GM19452 (cell line): ENCODE results near the gene CDK13.
"Not testable (repeated sequence)": the region's sequence is repeated elsewhere in the genome, so short reads cannot be mapped to it uniquely, and the experiment has no call there.

Source experiments
- ATAC-seq: cut with Tn5 transposase; IDR thresholded peaks from one replicate; pipeline ENCODE4 v1.9.1; 2021; ENCODE audit not compliant: unreplicated experiment

The CDK13 gene

GRCh38 chr7:40095695-40096327, 145.8 kb downstream of the CDK13 start:
- no peak for ATAC-seq

DNA sequence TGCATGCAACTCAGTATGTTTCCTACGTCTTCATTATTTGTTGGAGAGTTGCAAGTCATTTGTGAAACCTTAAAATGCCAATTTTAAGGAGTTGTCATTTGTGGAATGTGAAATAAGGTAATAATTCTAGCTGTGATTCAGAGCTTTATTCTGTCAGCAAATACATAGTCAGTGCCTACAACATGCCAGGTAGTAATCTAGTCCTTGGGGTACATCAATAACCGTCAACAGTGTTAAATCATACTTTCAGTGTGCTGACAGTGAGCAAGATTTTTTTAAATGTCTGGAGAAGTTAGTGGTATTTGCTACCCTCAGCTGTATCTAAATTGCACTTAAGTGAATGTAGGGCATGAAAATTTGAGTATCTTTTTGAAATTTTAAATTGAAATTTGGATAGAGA, 147.7 kb downstream of the CDK13 start:
- ATAC-seq, result no peak

DNA sequence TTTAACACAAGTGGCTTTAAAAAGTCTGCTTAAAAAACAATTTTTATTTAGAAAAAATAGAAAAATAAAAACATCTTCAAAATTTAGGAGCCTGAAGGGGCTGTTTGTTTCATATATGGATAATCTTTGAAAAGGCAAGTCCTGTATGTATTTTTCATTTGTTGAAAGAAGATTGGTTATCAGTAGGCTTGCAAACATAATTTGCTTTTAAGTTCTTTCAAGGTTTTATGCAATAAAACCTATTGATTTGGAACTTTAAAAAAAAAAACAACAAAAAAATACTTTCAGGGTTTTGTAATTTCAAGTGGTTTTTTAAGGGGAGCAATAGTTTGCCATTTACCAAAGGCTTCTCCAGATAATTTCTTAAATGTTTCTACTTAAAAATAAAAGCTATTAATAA, 148.8 kb downstream of the CDK13 start:
- no peak for ATAC-seq

GRCh38 chr7:40099837-40100236, 149.8 kb downstream of the CDK13 start:
- no peak for ATAC-seq

DNA sequence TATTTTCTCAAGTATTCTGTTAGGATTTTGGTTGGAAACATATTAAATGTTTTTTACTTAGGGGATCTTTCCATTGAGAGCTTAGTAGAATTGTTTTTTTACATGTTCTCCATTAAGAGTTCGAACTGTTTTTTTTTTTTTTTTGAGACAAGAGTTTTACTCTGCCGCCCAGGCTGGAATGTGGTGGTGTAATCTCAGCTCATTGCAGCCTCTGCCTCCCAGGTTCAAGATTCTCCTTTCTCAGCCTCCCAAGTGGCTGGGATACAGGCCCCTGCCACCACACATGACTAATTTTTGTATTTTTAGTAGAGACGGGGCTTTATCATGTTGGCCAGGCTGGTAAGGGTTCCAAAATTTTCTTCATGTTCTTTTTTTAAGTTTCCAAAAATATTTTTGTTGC, 151.1 kb downstream of the CDK13 start:
- ATAC-seq, result no peak

DNA sequence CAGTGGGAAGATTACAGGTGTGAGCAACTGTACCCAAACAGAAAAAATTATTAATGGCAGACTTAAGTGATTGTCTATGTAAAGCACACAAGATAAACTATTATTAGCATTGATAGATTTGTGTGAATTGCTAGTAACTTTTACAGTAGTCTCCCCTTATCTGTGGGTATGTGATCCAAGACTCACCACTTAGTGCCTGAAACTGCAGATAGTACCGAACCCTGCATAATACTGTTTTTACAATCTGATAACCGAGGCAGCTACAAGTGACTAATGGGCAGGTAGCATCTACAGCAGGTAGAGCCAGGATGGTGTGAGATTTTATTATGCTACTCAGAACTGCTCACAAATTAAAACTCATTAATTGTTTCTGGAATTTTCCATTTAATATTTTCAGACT, 152.8 kb downstream of the CDK13 start:
- ATAC-seq, result no peak

DNA sequence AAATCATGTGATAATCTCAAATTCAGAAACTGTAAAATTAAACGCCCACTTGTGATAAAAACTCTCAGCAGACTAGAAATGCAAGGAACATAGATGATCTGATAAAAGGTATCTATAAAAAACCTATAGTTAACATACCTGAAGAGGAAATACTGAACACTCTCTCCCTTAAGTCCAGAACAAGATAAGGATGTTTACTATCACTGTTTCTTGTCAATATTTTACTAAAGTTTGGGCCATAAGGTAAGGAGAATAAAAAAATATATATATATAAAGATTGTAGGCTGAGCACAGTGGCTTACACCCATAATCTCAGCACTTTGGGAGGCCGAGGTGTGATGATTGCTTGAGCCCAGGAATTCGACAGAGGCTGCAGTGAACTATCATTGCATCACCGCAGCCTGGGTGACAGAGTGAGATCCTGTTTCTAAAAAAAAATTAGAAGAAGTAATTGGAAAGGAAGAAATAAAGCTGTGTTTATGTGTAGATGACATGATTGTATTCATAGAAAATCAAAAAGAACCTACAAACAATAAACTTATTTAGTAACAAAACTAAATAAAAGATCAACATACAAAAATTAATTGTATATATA, 155.9 kb downstream of the CDK13 start:
- ATAC-seq, result no peak

- ATAC-seq, result no peak
Observed at GRCh38 chr7:40115936-40116335, 165.9 kb downstream of the CDK13 start.

DNA sequence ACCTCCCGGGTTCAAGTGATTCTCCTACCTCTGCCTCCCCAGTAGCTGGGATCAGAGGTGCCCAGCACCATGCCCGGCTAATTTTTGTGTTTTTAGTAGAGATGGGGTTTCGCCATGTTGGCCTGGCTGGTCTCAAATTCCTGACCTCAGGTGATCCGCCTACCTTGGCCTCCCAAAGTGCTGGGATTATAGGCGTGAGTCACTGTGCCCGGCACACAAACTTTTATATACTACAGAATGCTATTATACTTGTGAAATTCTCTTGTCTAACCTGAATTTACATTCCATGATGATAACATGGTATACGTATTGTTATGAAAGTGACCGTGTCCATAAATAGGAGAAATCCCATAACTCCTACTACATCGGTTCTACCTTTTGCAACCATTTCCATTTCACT, 167.1 kb downstream of the CDK13 start:
- ATAC-seq, result not testable (repeated sequence)

GRCh38 chr7:40118201-40118600, 168.1 kb downstream of the CDK13 start:
- not testable (repeated sequence) for ATAC-seq

DNA sequence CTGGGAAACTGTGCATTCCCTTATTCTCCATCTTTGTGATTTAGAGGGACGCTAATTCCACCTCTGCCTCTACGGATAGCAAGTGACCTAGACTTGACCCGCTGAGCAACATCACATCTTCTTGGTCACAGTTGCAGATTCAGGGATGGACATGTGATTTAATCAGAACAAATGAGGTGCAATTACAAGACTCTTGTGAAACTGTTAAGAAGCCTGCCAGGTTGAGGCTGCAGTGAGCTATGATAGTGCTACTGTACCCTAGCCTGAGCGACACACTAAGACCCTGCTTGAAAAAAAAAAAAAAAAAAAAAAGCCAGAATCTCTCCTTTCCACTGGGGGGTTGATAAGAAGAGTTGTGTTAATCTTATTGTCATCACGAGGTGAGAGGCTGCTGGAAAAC, 170.0 kb downstream of the CDK13 start:
- no peak for ATAC-seq

DNA sequence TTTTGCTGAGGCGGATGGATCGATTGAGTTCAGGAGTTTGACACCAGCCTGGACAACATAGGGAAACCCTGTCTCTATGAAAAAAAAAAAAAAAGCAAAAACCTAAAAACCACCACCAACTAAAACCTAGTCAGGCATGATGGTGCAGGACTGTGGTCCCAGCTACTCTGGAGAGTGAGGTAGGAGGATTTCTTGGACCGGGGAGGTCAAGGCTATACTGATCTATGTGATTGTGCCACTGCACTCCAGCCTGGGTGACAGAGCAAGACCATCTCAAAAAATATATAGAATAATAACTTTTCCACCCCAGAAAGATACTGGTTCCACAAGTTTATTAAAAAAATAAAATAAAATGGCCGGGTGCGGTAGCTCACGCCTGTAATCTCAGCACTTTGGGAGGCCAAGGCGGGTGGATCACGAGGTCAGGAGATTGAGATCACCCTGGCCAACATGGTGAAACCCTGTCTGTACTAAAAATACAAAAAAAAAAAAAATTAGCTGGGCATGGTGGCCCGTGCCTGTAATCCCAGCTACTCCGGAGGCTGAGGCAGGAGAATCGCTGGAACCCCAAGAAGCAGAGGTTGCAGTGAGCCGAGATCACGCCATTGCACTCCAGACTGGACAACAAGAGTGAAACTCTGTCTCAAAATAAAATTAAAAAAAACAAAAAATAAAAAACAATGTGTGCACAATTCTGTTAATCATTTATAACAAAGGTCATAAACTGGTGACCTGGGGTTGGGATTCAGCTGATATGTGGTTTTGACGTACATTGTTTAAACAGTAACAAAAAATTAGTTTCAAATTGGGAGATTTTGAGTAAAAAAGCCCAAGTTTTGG, 172.3 kb downstream of the CDK13 start:
- ATAC-seq, result not testable (repeated sequence)

DNA sequence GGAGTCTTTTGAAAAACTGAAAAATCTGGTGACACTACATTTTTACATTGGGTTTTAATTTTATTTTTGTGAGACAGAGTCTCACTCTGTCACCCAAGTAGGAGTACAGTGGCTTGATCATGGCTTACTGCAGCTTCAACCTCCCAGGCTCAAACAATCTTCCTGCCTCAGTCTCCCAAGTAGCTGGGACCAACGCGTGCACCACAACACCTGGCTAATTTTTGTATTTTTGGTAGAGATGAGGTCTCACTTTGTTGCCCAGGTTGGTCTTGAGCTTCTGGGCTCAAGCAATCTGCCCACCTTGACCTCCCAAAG, 172.8 kb downstream of the CDK13 start:
- ATAC-seq, result no peak

DNA sequence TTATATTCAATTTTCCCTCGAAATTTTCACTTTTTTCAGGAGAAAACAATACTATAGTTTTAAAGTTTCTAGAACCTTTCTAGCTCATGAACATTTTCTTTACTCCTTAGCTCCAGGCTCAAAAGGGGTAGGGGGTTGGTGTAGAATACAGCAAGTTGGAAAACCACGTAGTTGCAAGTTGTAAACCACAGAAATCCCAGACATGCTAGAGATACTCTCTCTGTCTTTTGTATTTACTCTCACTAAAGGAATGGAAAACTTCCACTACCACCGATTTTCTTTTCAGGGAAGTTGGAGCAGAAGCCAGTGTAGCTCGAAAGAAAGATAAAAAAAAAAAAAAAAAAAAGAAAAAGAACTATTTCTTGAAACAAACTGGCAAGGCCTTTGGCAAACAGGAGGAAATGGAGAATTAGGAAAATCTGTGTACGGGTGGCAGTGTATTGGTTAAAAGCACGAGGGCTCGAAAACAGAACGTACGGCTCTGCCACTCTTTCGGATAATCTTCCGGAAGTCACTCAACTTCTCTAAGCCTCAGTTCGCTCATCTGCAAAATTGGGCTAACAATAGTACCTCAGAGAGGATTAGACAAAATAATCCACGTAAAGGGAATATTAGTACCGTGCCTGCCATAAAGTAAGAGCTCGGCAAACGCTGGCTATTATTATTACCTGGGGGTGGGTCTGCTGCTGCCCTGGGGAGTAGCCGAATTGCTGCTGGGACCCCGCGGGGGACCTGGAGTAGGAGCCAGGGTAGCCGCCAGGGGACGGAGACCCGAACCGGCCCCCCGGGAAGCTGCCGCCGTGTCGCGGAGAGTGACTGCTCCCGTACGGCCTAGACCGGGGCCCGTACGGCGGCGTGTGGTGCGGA, 183.7 kb downstream of the CDK13 start:
- ATAC-seq, result peak; percentile 2

DNA sequence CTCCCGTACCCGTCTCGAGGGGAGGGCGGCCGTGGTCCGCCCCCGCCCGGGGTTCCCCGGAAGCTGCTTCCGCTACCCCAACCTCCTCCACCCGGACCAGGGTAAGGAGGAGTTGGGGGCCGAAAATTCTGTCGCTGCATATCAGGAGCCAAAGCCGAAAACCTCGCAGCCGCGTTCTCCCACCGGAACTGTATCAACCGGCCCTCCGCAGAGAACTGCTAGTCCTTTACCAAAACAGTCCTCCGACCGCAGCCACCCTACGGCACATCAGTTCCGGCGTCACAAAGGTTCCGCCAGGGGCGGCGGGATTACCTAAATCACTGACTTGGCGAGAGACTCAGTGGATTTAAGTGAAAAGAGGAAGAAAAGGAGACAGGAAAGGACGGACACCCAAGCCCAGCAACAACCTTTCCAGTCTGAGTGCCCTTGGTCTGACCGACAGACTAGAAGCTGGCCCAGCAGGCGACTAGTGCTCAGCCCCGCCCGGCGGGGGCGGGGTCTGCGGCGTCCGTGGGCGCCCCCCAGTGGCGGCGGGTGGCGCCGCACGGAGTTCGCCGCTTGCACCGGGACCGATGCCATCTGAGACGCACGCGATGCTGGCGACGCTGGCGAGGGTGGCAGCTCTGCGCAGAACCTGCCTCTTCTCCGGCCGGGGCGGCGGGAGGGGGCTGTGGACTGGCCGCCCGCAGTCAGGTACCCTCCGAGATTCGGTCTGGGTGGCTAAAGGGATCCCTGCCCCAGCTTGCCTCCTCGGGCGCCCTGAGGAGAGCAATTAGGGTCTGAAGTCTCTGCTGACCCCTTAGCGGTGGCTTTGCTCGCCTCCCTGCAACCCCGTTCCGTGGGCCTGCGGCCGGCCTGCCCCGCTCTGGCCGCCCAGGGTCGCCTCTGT, 184.6 kb downstream of the CDK13 start, which contains the start of the genes MPLKIP and SUGCT:
TSS of gene MPLKIP (minus strand) at position 195 of the 889 bp plus-strand sequence. CDS start at position 140, 55 bp downstream.
TSS of gene SUGCT (plus strand) at position 578 of the 889 bp plus-strand sequence.
- ATAC-seq, result peak; percentile 92

GRCh38 chr7:40135317-40135610, 185.2 kb downstream of the CDK13 start:
- no peak for ATAC-seq

- ATAC-seq, result no peak
Observed at GRCh38 chr7:40137563-40137962, 187.5 kb downstream of the CDK13 start.

DNA sequence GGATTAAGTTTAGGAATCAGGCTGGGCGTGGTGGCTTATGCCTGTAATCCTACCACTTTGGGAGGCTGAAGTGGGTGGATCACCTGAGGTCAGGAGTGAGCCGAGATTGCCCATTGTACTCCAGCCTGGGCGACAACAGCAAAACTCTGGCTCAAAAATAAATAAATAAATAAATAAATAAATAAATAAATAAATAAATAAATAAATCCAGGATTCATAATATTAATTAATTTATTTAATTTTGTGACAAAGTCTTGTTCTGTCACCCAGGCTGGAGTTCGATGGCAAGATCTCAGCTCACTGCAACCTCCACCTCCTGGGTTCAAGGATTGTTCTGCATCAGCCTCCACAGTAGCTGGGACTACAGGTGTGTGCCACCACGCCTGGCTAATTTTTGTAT, 188.9 kb downstream of the CDK13 start:
- ATAC-seq, result no peak

DNA sequence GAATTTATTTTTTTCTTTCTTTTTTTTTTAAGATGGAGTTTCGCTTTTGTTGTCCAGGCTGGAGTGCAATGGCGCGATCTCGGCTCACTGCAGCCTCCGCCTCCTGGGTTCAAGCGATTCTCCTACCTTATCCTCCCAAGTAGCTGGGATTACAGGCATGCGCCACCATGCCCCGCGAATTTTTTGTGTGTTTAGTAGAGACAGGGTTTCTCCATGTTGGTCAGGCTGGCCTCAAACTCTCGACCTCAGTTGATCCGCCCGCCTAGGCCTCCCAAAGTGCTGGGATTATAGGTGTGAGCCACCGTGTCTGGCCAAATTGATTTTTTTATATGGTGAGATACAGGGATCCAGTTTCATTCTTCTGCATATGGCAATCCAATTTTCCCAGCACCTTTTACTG, 189.8 kb downstream of the CDK13 start:
- not testable (repeated sequence) for ATAC-seq

- not testable (repeated sequence) for ATAC-seq
Observed at GRCh38 chr7:40141916-40142315, 191.9 kb downstream of the CDK13 start.
